NCI-H1930 (cell line): ENCODE data around the gene CTNNA3.

Experiments
- DNase-seq, 2 experiments: peaks; one replicate each; lab custom pipeline; 2025; lab: John Stamatoyannopoulos, UW

CTNNA3 gene

DNA sequence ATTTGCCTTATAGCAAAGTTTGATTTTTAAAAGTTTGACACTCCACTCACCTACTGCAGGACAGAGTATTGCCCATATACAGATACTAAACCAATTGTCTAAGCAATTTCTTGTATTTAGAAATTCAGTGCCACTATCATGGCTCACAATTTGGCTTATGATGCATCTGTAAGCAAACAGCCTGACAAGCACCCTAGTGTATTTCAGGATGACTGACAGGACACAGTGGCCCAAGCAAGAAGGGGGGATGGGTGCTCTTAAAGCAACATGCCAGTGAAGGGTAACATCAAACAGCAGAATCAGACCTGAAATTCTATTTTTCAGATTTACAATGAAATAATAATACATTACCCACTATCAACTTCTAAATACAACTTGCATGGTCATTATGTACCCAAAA is 30.5 kb downstream of the CTNNA3 start:
- DNase-seq = no peak

DNA sequence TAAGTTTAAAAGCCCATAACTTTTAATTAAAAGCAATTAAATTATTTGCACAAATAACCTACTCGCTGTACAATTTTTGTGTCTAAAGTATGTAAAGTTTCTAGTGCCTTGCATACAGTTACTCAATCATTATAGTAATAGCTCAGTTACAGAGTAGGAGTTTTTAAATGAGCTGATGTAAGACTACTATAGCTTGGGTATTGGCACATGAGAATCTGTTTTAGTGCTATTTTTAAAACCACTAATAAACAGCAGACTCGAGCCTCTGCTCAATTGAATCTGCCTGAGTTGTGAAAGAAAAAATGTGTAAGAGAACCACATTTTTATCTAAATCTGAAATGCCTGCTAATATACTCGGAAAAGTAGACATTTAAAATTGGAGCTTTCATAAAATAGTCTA is 31.1 kb downstream of the CTNNA3 start:
- no peak for DNase-seq

DNA sequence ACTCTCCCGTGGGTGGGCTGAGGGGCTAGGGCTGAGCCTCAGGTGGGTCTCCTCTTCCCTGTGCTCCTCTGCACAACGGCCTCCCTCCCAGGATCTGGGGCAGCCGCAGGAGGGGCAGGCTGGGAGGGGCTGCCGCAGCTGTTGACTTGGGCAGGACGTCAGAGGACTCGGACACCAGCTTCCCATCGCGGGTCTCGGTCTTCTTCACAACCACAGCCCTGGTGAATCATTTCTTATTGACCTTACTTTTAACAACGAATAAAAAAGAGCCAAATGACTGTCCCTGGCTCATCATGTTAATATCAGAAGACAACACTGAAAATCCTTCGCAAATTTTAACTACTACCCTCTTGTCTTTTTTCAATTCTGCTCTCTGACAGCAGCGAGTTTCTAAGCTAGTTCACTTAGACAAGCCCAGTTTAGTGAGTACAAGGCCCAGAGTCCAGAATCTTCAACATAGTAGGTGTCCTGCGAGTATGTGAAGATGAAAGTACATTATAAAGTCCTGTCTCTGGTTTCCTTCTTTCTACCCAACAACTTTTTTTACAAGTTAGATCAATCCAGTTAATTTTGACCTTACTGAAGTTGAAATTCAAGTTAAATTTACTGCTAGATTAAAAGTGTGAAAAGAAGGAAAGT is 32.4 kb downstream of the CTNNA3 start:
- DNase-seq = no peak

DNA sequence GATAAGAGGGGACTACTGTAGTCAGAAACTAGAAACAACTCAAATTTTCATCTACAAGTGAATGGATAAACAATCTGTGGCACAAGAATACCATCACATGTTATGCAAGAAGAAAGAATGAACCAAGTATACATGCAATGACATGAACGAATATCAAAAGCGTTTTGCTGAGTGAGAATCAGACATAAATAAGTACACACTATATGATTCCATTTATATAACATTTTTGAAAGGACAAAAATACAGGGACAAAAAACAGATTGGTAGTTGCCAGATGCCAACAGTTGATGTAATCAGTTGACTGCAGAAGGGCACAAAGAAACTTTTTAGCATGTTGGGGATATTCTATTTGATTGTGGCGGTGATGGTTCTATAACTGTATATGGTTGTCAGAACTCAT is 33.6 kb downstream of the CTNNA3 start:
- no peak for DNase-seq

DNA sequence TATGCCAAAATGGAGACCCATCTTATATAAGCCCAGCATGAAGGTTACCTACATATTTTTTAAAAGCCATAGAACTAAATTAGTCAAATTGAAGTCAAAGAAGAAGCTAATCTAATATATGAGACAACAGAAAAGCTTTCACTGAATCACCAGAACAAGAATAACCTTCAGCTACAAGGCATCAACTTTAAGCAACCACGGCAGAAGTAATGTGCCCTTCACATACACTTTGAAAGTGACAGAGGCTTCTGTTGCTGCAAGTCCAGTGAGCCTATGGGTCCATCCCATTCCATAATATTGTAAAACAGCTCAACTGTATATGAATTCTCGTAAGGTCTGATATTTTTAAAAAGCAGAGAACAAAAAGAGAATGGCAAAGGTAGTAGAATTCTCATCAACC is 36.5 kb downstream of the CTNNA3 start:
- no peak for DNase-seq

DNA sequence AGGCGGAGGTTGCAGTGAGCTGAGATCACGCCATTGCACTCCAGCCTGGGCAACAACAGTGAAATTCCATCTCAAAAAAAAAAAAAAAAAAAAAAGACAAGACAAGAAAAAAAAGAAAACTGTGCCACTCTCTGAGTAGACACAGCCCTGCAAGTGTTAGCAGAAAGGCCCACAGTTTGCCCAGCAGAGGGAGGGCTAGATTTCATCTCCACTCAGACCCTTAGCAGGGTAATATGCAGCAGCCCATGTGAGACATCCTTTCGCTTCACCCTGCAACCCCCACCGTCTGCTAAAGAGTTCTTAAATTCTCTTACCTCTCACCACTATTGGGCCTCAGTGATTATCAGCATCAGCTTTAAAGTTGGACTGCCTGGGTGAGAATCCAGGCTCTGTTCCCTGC is 38.2 kb downstream of the CTNNA3 start:
- DNase-seq = no peak

DNA sequence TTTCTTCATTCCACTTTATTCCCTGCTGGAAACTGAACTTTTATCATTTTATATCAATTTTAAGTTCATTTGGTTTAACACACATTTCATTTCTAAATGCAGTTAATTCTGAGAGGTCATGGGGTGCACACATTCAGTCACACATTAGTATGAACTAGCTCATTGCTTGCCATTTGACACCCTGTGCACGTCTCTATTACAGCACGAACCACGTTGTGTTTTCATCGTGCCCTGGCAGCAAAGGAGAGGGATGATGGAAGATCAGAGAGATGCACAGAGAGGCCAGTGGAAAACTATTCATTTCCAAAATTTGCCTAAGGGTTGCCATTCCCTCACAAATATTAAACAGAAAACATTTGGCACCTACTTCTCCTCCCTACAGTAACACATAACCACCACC is 45.4 kb downstream of the CTNNA3 start:
- DNase-seq = no peak

DNA sequence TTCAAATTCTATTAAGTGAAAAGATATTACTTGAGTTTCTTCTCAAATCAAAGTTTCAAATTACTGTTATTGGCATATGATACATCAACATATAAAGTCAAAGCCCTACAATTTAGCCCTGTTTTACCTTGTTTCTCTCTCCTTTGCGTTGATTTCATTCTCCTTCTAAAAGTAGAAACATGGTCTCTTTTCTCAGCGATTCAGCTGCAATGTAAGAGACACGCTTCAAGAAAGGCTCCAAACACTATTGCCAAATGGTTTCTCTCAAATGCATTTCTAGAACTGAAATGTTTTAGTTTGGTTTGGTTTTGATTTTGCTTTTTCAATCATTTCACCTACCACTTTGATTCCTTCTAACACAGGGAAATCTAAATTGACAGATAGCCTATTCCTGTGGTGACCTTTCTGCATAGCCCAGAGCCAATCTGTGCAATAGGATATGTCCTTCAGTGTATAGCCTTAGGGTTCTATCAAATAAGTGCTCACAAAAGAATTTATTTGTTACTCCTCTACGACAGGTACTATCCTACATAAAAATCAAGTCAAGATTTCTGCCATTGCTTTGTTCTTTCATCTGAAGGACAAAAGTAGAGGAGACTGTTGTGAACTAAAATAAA is 47.3 kb downstream of the CTNNA3 start:
- no peak for DNase-seq

DNA sequence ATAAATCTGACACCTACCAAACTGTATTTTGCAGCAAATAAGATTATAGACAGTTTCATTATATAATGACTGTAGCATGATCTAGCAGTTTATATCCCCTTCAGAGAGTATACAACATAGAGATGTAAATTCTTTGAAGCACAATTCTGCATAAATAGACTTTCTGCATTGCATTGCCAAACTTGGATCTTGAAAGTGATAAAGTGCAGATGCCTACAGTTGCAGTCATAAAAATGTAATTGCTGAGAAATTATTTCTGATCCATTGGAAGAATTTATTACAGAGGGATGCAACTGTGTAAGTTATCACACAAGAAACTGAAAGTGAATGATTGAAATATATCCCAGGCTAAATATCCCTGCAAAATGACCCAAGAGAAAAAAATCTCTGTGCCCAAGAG is 65.1 kb downstream of the CTNNA3 start:
- no peak for DNase-seq

DNA sequence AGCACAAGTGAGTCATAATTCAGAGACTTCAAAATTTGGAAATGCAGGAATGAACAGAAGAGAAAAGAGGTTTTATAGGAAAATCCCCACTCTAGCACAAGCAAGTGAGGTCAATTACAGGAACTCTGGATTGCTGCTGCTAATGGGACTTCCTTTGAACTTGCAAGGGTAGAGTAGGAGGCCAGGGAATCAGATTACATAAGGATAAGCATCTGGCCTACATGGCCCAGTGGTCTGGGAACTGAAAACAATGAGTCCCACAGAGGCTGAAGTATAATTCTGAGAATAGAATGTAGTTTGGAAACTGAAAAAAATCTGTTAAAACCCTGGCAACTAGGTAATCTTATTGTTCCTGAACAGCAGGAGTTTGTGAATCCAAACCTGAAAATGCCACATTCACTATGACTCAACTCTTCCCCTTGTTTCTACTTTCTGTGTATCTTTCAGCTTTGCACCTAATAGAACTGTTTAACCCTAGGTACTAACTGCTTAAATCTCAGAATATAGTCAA is 66.5 kb downstream of the CTNNA3 start:
- no peak for DNase-seq

DNA sequence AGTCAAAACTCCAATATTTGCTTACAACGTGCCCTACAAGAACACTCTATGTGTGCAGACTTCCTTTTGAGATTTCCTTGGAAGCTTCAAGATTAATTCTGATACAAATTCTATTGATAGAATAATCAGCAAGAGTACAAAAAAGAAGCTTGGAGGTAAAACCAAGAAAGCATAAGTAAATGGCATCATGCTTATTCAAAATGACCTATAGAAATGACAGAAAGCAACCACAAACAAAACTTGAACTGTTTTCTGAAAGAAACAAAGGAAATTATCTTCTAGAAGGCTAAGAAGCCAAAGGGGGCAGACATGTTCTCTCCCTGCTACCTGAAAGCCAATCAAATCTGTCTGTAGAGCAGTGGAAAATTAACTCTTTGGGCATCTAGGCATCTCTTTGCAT is 73.0 kb downstream of the CTNNA3 start:
- DNase-seq = no peak

DNA sequence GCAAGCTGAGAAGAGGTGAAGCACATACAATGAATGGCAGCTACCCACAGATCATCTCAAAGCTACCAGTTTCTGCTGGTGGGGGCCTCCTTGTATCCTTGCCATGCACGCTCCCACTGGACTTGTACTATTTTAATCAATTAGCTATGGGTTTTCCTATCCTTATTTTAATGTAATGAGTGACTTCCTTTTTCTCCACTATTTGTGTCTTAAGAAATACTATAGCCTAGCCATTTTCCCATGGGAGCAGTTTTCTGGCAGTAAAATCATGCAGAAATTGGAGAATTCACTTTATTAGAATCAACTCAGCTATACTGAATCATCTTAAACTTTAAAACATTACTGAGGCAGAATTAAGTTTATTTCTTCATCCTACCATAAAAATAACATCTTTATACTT is 73.5 kb downstream of the CTNNA3 start:
- DNase-seq = no peak

DNA sequence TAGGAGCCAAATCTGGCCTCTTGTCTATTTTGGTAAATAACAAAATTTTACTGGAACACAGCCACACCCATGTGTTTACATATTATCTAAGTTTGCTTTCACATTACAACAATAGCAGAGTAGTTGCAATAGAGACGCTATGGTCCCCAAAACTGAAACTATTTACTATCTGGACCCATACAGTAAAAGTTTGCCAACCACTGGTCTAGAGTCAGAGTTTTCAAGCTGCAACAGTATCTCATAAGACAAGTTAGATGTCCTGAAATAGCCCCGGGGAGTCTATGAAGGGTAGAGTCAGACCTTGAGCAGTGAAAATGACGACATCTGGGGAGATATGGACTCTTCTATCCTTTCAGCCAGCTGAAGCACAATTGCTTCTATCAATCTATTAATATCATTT is 74.2 kb downstream of the CTNNA3 start:
- DNase-seq = no peak

DNA sequence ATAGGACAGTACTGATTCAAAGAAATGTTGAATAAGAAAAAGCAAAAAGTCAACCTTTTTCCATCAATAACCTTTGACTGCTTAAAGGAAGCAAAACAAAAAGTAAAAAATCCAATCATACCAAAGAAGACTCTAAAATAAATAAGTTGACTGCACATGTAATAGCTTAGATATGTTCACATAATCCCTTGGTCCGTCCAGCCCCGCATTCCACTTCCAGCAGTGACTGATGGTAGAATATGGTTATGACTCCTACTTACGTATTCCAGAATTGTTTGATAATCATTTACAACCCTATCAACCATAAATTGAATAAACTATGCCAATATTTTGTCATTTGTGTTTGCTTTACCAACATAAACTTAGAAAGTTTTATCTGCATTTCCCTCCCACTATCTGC is 77.9 kb downstream of the CTNNA3 start:
- no peak for DNase-seq

DNA sequence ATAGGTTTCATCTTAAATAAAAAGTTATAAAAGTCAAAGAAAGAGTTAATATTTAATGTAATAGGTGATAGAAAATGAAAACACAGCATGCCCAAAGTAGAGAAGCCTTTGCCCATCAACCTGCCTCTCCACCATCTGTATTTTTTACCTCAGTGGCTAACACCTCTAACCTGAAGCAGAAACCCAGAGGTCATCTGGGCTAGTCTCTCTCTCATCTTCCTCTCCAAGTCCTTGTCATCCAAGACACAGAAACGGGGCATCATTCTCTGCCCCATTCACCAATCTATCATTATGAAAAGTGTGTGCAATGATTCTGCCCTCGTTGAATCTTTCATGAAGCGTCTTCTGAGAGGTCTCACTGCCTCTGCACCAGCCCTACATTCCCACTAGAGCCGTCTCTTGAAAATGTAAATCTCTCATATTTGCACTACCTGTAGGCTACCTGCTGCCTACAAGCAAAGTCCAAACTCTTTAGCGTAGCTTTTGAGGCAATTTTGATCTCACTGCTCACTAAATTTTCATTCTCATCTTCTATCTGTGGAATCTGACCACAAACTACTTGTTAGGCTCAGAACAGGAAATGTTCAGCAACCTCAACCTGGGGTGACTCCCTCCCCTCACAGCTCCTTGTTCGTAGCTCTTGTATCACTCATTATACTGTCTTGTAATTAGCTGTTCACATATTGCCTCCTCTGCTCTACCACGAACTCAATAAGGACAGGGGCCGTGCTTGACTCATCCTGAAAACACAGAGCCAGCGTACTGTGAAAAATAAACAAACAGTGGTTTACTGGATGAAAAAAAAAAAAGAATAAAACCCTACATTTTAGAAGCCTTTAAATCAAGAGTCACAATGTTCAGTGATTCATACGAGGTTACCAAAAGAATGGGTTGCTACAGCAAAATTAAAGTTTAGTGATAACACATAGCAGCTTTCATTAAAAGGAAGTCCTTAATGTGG is 83.1 kb downstream of the CTNNA3 start:
- DNase-seq = no peak

DNA sequence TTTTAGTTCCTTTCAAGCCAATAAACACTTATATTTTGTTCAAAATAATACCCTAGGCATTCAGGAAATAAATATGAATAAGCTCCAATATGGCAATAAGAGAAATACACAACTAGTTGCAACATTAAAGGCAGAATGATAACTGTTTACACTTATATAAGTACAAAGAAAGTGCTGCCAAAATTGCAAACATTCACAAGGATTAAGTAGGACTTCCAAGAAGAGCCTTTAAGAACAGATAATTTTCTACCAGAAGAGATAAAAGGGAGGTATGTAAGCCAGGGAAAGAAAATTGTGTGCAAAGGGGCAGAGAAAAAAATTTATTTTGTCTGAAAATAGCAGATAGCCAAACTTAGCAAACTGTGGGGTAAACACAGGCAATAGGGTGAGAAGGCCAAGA is 83.8 kb downstream of the CTNNA3 start:
- no peak for DNase-seq

DNA sequence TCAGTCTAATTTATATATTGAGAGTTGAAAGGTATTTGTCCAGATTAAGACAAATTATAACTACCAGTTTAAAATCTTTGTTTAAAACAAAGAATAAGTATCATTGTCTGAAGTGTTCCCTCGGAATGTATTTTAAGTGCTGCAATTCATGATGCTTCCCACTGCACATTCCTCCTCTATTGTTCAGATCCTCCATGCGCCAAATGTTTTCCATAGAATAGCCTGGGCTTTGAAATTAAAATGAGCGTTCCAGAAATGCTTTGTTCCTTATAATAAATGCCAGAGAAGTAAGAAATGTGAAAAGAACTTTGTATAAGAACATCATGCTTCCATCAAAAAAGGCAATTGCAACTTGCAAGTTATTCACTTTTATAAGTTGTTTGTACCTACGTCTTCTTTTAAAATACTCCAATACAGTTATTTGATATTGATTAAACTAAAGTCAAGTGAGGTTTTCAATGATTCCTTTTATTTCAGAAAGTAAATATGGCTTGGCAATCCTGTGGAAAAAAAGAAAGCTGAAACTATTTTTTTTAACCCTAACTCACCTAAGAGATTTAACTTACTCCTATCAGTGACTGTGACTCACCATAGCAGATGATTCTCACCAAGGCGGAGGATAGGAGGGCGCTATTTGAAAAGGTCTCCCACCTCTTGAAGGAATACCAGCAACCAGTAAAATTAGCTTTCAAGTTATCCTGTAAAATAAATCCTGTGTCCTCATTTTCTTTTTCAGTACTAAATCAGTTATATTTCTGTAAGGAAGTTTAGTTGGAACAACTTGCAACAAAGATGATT is 85.8 kb downstream of the CTNNA3 start:
- DNase-seq = no peak

DNA sequence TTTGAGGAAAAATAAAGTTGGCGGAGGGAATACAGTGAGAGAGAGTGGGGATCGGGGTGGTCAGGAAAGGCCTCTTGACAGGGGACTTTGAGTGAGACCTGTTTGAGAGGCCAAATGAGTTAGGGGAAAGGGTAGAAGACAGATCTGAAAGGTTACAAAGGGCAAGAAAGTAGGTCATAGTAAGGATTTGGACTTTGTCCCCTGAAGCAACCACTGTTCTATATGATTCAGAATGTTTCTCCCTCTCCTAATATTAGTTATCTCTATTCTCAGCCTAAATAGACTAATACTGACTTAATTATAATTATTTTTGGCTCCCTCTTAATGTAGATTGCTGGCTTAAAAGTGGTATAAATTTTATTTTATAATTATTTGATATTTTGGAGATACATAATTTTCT is 88.0 kb downstream of the CTNNA3 start:
- DNase-seq = no peak

DNA sequence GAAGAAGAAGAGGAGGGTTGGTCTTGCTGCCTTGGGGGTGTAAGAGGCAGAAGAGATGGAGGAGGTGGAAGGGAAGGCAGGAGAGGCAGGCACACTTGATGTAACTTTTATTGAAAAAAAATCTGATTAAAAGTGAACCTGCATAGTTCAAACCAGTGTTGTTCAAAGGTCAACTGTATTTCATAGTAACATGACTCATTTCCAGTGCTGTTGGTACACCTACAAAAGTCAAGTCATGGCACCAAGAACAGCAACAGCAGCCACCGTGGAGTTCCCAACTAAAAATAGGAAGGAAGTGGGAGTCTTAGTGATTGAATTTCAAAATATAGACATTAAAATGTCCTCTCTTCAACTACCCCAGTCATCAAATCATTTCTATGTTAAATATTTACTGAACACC is 88.5 kb downstream of the CTNNA3 start:
- no peak for DNase-seq

DNA sequence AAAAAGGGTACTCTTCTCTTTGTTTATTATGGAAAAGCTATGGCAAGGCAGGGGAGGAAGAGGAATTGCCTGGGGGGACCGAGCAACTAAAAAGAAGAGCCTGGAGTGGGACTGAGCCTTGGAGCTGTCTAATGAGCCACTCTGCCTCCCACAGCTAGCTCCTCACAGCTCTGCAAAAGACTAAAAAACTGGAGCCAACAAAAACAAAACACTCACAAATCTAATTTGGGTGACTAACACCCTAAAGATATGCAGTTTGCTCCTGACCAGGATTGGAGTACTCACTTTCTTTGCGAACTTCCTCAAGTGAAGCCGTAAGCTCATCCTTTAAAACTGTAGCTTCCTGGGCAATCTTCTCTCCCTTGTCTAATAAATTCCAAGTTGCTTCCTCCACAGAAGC is 89.4 kb downstream of the CTNNA3 start:
- DNase-seq = no peak

DNA sequence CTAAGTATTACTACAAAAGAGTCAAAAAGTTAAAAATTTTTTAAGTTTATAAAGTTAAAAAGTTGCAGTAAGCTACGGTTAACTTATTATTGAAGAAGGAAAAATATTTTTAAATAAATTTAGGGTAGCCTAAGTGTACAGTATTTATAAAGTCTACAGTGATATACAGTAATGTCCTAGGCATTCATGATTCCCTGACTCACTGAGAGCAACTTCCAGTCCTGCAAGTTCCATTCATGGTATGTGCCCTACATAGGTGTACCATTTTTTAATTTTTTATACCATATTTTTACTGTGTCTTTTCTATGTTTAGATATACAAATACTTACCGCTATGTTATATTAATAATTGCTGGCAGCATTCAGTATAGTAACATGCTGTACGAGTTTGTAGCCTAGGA is 92.3 kb downstream of the CTNNA3 start:
- no peak for DNase-seq

DNA sequence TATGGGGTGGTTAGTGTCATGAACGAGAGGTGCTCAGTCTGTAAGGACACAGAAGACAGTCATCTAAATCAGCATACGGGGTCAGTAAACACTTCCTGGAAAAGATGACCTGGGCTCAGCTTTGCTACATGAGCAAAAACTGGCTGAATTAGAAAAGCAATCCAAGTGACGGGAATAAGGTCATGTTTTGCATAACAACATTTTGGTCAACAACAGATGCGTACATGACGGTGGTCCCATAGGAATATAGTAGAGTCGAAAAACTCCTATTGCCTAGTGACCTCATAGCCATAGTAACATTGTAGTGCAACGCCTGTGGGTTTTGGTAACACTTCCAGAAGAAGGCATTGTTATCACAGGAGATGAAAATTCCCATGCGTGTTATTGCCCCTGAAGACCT is 92.9 kb downstream of the CTNNA3 start:
- no peak for DNase-seq
